ENCODE results near the gene ATP6AP2. TPM values are rescaled to one million over a fixed set of nuclear protein-coding genes. Genes with fewer than 3 reads are reported as not detected.
"Not testable (repeated sequence)": the region's sequence is repeated elsewhere in the genome, so short reads cannot be mapped to it uniquely, and the experiment has no call there.

Gene ATP6AP2
- total and polyA plus RNA-seq, 2 experiments from 2014 or later: 131 to 158 TPM

GRCh38 chrX:40579141-40579540 lies 1.6 kb upstream of the ATP6AP2 start:
- Histone ChIP-seq H3K9me3 (ENCODE audit: low read depth) (no peaks in the 10 kb centered on the region), H4K20me1 (ENCODE audit: insufficient read depth, poor library complexity, severe bottlenecking) (no peaks in the 10 kb centered on the region), H3K4me1 (ENCODE audit: insufficient read depth) (no peaks in the 10 kb centered on the region), H3K27me3 (no peaks in the 10 kb centered on the region), H3K9me2 (replicated peaks; ENCODE audit: insufficient read depth) (no peaks in the 10 kb centered on the region), H2AFZ (no peak overlapping the region), H3K27ac (no peak overlapping the region), H3K4me3 (no peak overlapping the region), H3K4me2 (no peak overlapping the region), H3K36me3 (replicated peaks; ENCODE audit: insufficient read depth, low read depth) (no peaks in the 10 kb centered on the region), H3K79me2 (peaks cover 27% of the 10 kb centered on the region)
- WGBS (ENCODE audit: low lambda C conversion rate, missing lambda C conversion rate): 86% methylated on average over 3 of the region's 3 CpGs
- no peak for DNase-seq (ENCODE audit: low spot score)
- TF ChIP-seq EZH2phosphoT487 (IDR thresholded peaks at IDR 0.05; ENCODE audit: low read depth, severe bottlenecking, unreplicated experiment) (no peak), CTCF (IDR thresholded peaks at IDR 0.05; ENCODE audit: poor library complexity) (no peak), EZH2 (IDR thresholded peaks at IDR 0.05; ENCODE audit: borderline replicate concordance) (no peak)

- no peak for TF ChIP-seq CTCF (IDR thresholded peaks at IDR 0.05; ENCODE audit: poor library complexity)
- no peak for TF ChIP-seq EZH2phosphoT487 (IDR thresholded peaks at IDR 0.05; ENCODE audit: low read depth, severe bottlenecking, unreplicated experiment)
- TF ChIP-seq EZH2 (IDR thresholded peaks at IDR 0.05; ENCODE audit: borderline replicate concordance): no peak
- Histone ChIP-seq H3K4me1 (ENCODE audit: insufficient read depth) (no peaks in the 10 kb centered on the region), H3K4me2 (peak overlapping the region; percentile 69), H3K79me2 (peaks cover 32% of the 10 kb centered on the region), H3K36me3 (replicated peaks; ENCODE audit: insufficient read depth, low read depth) (no peaks in the 10 kb centered on the region), H3K9me2 (replicated peaks; ENCODE audit: insufficient read depth) (no peaks in the 10 kb centered on the region), H4K20me1 (ENCODE audit: insufficient read depth, poor library complexity, severe bottlenecking) (no peaks in the 10 kb centered on the region), H3K9me3 (ENCODE audit: low read depth) (no peaks in the 10 kb centered on the region), H3K27me3 (no peaks in the 10 kb centered on the region), H2AFZ (peak overlapping the region; percentile 55), H3K27ac (peak overlapping the region; percentile 83), H3K4me3 (peak overlapping the region; percentile 33)
- 46% methylated on average over 12 of the region's 12 CpGs for WGBS (ENCODE audit: low lambda C conversion rate, missing lambda C conversion rate)
- peak; percentile 17 for DNase-seq (ENCODE audit: low spot score)
Measured at GRCh38 chrX:40579900-40580536, 752 bp upstream of the ATP6AP2 start.

GRCh38 chrX:40581336-40581920 lies 658 bp downstream of the ATP6AP2 start:
- 42% methylated on average over 15 of the region's 15 CpGs for WGBS (ENCODE audit: low lambda C conversion rate, missing lambda C conversion rate)
- peak overlapping the region; percentile 91 for H3K27ac ChIP-seq
- no peaks in the 10 kb centered on the region for H3K9me3 ChIP-seq (ENCODE audit: low read depth)
- H3K36me3 ChIP-seq (replicated peaks; ENCODE audit: insufficient read depth, low read depth): no peaks in the 10 kb centered on the region
- peaks cover 34% of the 10 kb centered on the region for H3K79me2 ChIP-seq
- no peaks in the 10 kb centered on the region for H4K20me1 ChIP-seq (ENCODE audit: insufficient read depth, poor library complexity, severe bottlenecking)
- H3K4me2 ChIP-seq: peak overlapping the region; percentile 78
- DNase-seq (ENCODE audit: low spot score): no peak
- no peak for TF ChIP-seq EZH2phosphoT487 (IDR thresholded peaks at IDR 0.05; ENCODE audit: low read depth, severe bottlenecking, unreplicated experiment)
- no peak for TF ChIP-seq EZH2 (IDR thresholded peaks at IDR 0.05; ENCODE audit: borderline replicate concordance)
- no peak for TF ChIP-seq CTCF (IDR thresholded peaks at IDR 0.05; ENCODE audit: poor library complexity)
- no peaks in the 10 kb centered on the region for H3K4me1 ChIP-seq (ENCODE audit: insufficient read depth)
- no peaks in the 10 kb centered on the region for H3K27me3 ChIP-seq
- H2AFZ ChIP-seq: peak overlapping the region; percentile 17
- no peaks in the 10 kb centered on the region for H3K9me2 ChIP-seq (replicated peaks; ENCODE audit: insufficient read depth)
- peak overlapping the region; percentile 62 for H3K4me3 ChIP-seq

GRCh38 chrX:40582178-40582577 lies 1.4 kb downstream of the ATP6AP2 start:
- Histone ChIP-seq H3K4me3 (peak overlapping the region; percentile 62), H3K4me2 (peak overlapping the region; percentile 78), H3K79me2 (peaks cover 34% of the 10 kb centered on the region)
- not testable (repeated sequence) for H3K27me3 ChIP-seq; H3K4me1 ChIP-seq (ENCODE audit: insufficient read depth); H3K9me3 ChIP-seq (ENCODE audit: low read depth); H3K36me3 ChIP-seq (replicated peaks; ENCODE audit: insufficient read depth, low read depth); H4K20me1 ChIP-seq (ENCODE audit: insufficient read depth, poor library complexity, severe bottlenecking); H2AFZ ChIP-seq; H3K9me2 ChIP-seq (replicated peaks; ENCODE audit: insufficient read depth); DNase-seq (ENCODE audit: low spot score); H3K27ac ChIP-seq
- WGBS (ENCODE audit: low lambda C conversion rate, missing lambda C conversion rate): 95% methylated on average over 13 of the region's 13 CpGs
